CD4-positive, alpha-beta T cell (primary cell): ENCODE results near the gene RNF26. TPM values are rescaled to one million over a fixed set of nuclear protein-coding genes. Genes with fewer than 3 reads are reported as not detected.

ENCODE experiments used
- ATAC-seq: fragments of 200-7000 bp; cut with Tn5 transposase; one replicate; pipeline ENCODE4 v1.10.0; 2022; ENCODE audit warnings: mild to moderate bottlenecking; ENCODE audit not compliant: poor library complexity
- CTCF ChIA-PET: fragments of 350-600 bp; sonication (Branson Sonifier 250); formaldehyde crosslinking; loops from one replicate; lab custom pipeline; 2021; ENCODE audit warnings: antibody characterized with exemption, inconsistent platforms; lab: Charles Lee
- POLR2A ChIA-PET: fragments of 350-600 bp; sonication (Branson Sonifier 250); formaldehyde crosslinking; loops from one replicate; lab custom pipeline; 2021; ENCODE audit warnings: antibody characterized with exemption, inconsistent platforms; lab: Charles Lee
- DNase-seq, 14 experiments: peaks; one replicate each; pipeline ENCODE4 v3.0.0-alpha.2; 2013 to 2020; ENCODE audit warnings: mixed read lengths in 2 of 14
- H3K27ac ChIP-seq, 2 donors: one replicate each; pipeline versions ENCODE4 v1.5.1 to v1.7.0; 2013; ENCODE audit warnings: low read length in 2 of 2, low read depth in 1 of 2, mild to moderate bottlenecking in 1 of 2
- H3K27me3 ChIP-seq, 2 experiments: 1 replicate in 1 of 2; 2 replicates in 1 of 2; pipeline versions ENCODE4 v1.6.1 to v1.7.0; 2013; ENCODE audit warnings: low read length in 2 of 2, control low read depth in 1 of 2, mild to moderate bottlenecking in 1 of 2, moderate library complexity in 1 of 2; ENCODE audit not compliant: insufficient read depth in 2 of 2, control insufficient read depth in 1 of 2
- H3K36me3 ChIP-seq: one replicate; pipeline ENCODE4 v1.6.1; 2013; ENCODE audit warnings: low read length, control low read depth; ENCODE audit not compliant: insufficient read depth
- H3K4me1 ChIP-seq: one replicate; pipeline ENCODE4 v1.6.1; 2013; ENCODE audit warnings: low read length, control low read depth; ENCODE audit not compliant: insufficient read depth
- H3K4me3 ChIP-seq: one replicate; pipeline ENCODE4 v1.5.1; 2013; ENCODE audit warnings: mild to moderate bottlenecking, low read length, moderate library complexity
- H3K9me3 ChIP-seq, 2 experiments: 1 replicate in 1 of 2; 2 replicates in 1 of 2; pipeline versions ENCODE4 v1.6.1 to v1.7.0; 2013; ENCODE audit warnings: low read length in 2 of 2, mild to moderate bottlenecking in 2 of 2, control low read depth in 1 of 2, moderate library complexity in 1 of 2; ENCODE audit not compliant: control insufficient read depth in 1 of 2, insufficient read depth in 1 of 2
- H3K27ac Mint-ChIP-seq: one replicate; pipeline ENCODE4 v1.8.0; 2020; ENCODE audit warnings: mixed read lengths
- H3K27me3 Mint-ChIP-seq: one replicate; pipeline ENCODE4 v1.8.0; 2021; ENCODE audit warnings: mixed read lengths
- H3K36me3 Mint-ChIP-seq: one replicate; pipeline ENCODE4 v1.8.0; 2021; ENCODE audit warnings: low read depth, mixed read lengths
- H3K4me1 Mint-ChIP-seq: one replicate; pipeline ENCODE4 v1.8.0; 2021; ENCODE audit warnings: low read depth, mixed read lengths
- H3K4me3 Mint-ChIP-seq: one replicate; pipeline ENCODE4 v1.8.0; 2020; ENCODE audit warnings: mild to moderate bottlenecking, mixed read lengths
- H3K9me3 Mint-ChIP-seq: one replicate; pipeline ENCODE4 v1.8.0; 2020; ENCODE audit warnings: mixed read lengths
- CTCF ChIP-seq: fragments of 200-600 bp; IDR thresholded peaks from one replicate; pipeline ENCODE4 v1.8.0; 2022; ENCODE audit warnings: antibody characterized with exemption, mild to moderate bottlenecking
- intact Hi-C, 2 experiments: fragments of 100-400 bp; cut with DNase I in 1 of 2; cut with micrococcal nuclease in 1 of 2; formaldehyde crosslinking; loops; one replicate each; pipeline versions ENCODE4 v1.15.1 to v1.9.0; 2023 to 2025; cut with DNase I, micrococcal nuclease
- total RNA-seq, 174 experiments: library from RNA in 2 of 174; stranded (reverse) in 2 of 174; gene quantifications; one replicate each; pipeline ENCODE4 v1.2.3 and lab custom pipeline; 2021 to 2026

RNF26 gene
- total RNA-seq, 2 experiments from 2014 or later, result 18.3 to 20.5 TPM

DNA sequence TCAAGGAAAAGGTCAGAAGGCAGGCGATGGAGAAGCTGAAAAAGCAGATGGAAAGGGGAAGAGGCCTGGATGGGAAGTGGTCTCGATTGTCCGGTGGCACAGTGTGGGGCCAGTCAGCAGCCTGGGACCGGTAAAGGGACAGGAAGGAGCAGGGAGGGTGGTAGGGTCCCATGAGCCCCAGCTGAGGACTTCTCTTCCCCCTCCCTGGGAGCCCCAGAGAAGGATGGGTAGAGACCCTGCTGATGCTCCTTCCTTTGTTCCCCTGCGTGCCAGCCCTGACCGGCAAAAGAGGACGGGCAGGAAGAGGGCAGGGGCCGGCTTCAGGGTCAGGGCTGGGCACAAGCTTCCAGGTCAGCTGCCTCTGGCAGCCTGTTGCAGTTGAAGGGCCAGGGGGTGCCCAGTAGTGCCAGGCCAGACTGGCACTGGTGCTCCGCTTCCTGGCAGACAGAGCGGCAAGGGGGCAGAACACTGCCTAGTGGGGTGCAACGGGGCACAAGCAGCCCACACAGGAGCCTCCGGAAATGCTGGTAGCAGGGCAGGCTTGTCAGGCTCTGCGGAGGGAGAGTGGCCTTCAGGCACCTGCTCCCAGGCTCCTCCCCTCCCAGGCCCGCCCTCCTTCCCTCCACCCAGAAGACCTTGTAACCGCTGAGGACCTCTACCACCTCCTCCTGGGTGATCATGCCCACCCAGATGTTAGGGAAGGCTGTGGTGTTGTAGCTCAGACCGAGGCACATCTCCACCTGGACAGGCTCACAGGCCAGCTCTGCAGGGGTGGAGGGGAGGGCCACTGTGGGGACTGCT is 7.1 kb downstream of the RNF26 start:
- H3K4me1 ChIP-seq, result peaks cover 30% of the 10 kb centered on the region
- peaks cover 0 to 12% of the 10 kb centered on the region in 2 experiments for H3K9me3 ChIP-seq
- H3K27me3 ChIP-seq, result peaks cover 34 to 45% of the 10 kb centered on the region in 2 experiments
- ChIA-PET CTCF (interaction anchor here (1.0 kb wide), 1 partner anchor 15 kb away, joined by 3 read pairs; no protein-coding TSS in a partner anchor), POLR2A (no interaction called here)
- H3K4me3 Mint-ChIP-seq, result no peak overlapping the region
- no peak overlapping the region for H3K27ac ChIP-seq
- intact Hi-C loops, result no loop called here
- H3K9me3 Mint-ChIP-seq, result no peaks in the 10 kb centered on the region
- peaks cover 59% of the 10 kb centered on the region for H3K27me3 Mint-ChIP-seq
- DNase-seq (peak in 1 of 14 experiments; percentile 34), ATAC-seq (no peak)
- no peak for TF ChIP-seq CTCF
- H3K27ac Mint-ChIP-seq, result no peak overlapping the region
- H3K36me3 Mint-ChIP-seq, result peaks cover 6% of the 10 kb centered on the region
- H3K4me1 Mint-ChIP-seq, result peaks cover 20% of the 10 kb centered on the region
- H3K4me3 ChIP-seq, result no peak overlapping the region
- peaks cover 4% of the 10 kb centered on the region for H3K36me3 ChIP-seq

- no peak for TF ChIP-seq CTCF
- Histone ChIP-seq H3K4me3 (no peak overlapping the region), H3K9me3 (peaks cover 0 to 12% of the 10 kb centered on the region in 2 experiments), H3K27me3 (peaks cover 34 to 45% of the 10 kb centered on the region in 2 experiments), H3K27ac (no peak overlapping the region), H3K36me3 (peaks cover 2% of the 10 kb centered on the region), H3K4me1 (peaks cover 30% of the 10 kb centered on the region)
- Mint-ChIP-seq H3K9me3 (no peaks in the 10 kb centered on the region), H3K27ac (no peak overlapping the region), H3K36me3 (peaks cover 5% of the 10 kb centered on the region), H3K27me3 (peaks cover 64% of the 10 kb centered on the region), H3K4me1 (peaks cover 18% of the 10 kb centered on the region), H3K4me3 (no peak overlapping the region)
- intact Hi-C loops, result no loop called here
- DNase-seq, result peak in 1 of 14 experiments; percentile 19
- ChIA-PET CTCF (no interaction called here), POLR2A (no interaction called here)
- ATAC-seq, result no peak
Measured at GRCh38 chr11:119342023-119342300, 7.6 kb downstream of the RNF26 start.

- Mint-ChIP-seq H3K9me3 (no peaks in the 10 kb centered on the region), H3K4me1 (peaks cover 18% of the 10 kb centered on the region), H3K27ac (no peak overlapping the region), H3K27me3 (peaks cover 70% of the 10 kb centered on the region), H3K4me3 (no peak overlapping the region), H3K36me3 (peaks cover 5% of the 10 kb centered on the region)
- H3K9me3 ChIP-seq, result peaks cover 0 to 12% of the 10 kb centered on the region in 2 experiments
- H3K27ac ChIP-seq, result no peak overlapping the region
- TF ChIP-seq CTCF, result no peak
- no peak overlapping the region for H3K4me3 ChIP-seq
- intact Hi-C loops, result no loop called here
- H3K36me3 ChIP-seq, result no peaks in the 10 kb centered on the region
- CTCF ChIA-PET, result interaction anchor here (1.3 kb wide), 1 partner anchor 14 kb away, joined by 4 read pairs; no protein-coding TSS in a partner anchor
- H3K27me3 ChIP-seq, result peaks cover 34 to 45% of the 10 kb centered on the region in 2 experiments
- peak in 1 of 14 experiments; percentile 24 for DNase-seq
- H3K4me1 ChIP-seq, result peaks cover 30% of the 10 kb centered on the region
- POLR2A ChIA-PET, result no interaction called here
- no peak for ATAC-seq
Measured at GRCh38 chr11:119342362-119343130, 8.2 kb downstream of the RNF26 start.
